Hair follicle dermal papilla cell (primary cell): ENCODE results near the gene HMOX1. TPM values are rescaled to one million over a fixed set of nuclear protein-coding genes. Genes with fewer than 3 reads are reported as not detected.

ENCODE experiments used
- small RNA-seq: library from RNA; depleted of rRNA; stranded (forward); fragments of <200 nt; gene quantifications from one replicate; pipeline ENCODE3, GENCODE V24; 2012
- total RNA-seq: library from RNA; depleted of rRNA; stranded (reverse); fragments of >200 nt; gene quantifications from 2 replicates; pipeline ENCODE4 v1.2.3, GENCODE V29; 2012

The HMOX1 gene, protein sequence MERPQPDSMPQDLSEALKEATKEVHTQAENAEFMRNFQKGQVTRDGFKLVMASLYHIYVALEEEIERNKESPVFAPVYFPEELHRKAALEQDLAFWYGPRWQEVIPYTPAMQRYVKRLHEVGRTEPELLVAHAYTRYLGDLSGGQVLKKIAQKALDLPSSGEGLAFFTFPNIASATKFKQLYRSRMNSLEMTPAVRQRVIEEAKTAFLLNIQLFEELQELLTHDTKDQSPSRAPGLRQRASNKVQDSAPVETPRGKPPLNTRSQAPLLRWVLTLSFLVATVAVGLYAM
- 231 and 285 TPM in 2 replicates for total RNA-seq

GRCh38 chr22:35380537-35381423, at the start of gene HMOX1:
HMOX1 (plus strand) TSS chr22:35381096; CDS start chr22:35381174, 78 bp downstream.

GRCh38 chr22:35399678-35400500, 19.0 kb downstream of the HMOX1 start, which contains the start of gene MCM5:
MCM5 (plus strand) TSS chr22:35400140; CDS start chr22:35400439, 299 bp downstream.

Small RNA genes within 50 kb of the gene (small RNA-seq; reads per million reads assigned to genes)
- gene MIR3909 (4.7 reads per million, percentile 76 among the genes with 10 or more reads in this experiment), gene MIR6069 (not detected)

Other genes with a start within 250 kb of the HMOX1 start
- 19.6 and 20.4 TPM in 2 replicates for gene HMGXB4, start 123.6 kb upstream of the HMOX1 start, total RNA-seq
- 106 and 139 TPM in 2 replicates for gene TOM1, start 81.2 kb upstream of the HMOX1 start, total RNA-seq
- gene MCM5, start 19.0 kb downstream of the HMOX1 start, total RNA-seq: 11.9 and 12.7 TPM in 2 replicates
- gene RASD2, start 159.7 kb downstream of the HMOX1 start, total RNA-seq: not detected in 2 replicates
- not detected in 2 replicates for gene MB, start 236.2 kb downstream of the HMOX1 start, total RNA-seq